Aorta (tissue), 5 donors: ENCODE data around the gene SLC44A4. TPM values are rescaled to one million over a fixed set of nuclear protein-coding genes. Genes with fewer than 3 reads are reported as not detected.
"Not testable (repeated sequence)": the region's sequence is repeated elsewhere in the genome, so short reads cannot be mapped to it uniquely, and the experiment has no call there.

ENCODE experiments used
- ATAC-seq: fragments of 200-7000 bp; cut with Tn5 transposase; one replicate; pipeline ENCODE4 v1.9.1; 2022; ENCODE audit warnings: moderate library complexity; ENCODE audit not compliant: low FRiP score
- DNase-seq, 2 donors: peaks; one replicate each; pipeline ENCODE4 v3.0.0-alpha.2; 2020
- H3K27ac ChIP-seq, 2 donors: one replicate each; pipeline ENCODE4 v1.5.1; 2013; ENCODE audit warnings: low read length in 2 of 2, mild to moderate bottlenecking in 2 of 2, moderate library complexity in 2 of 2, control low read depth in 1 of 2, inconsistent platforms in 1 of 2, low read depth in 1 of 2
- H3K27me3 ChIP-seq, 2 donors: one replicate each; pipeline ENCODE4 v1.6.1; 2013; ENCODE audit warnings: control low read depth in 1 of 2, low read length in 1 of 2, mild to moderate bottlenecking in 1 of 2, moderate library complexity in 1 of 2; ENCODE audit not compliant: insufficient read depth in 2 of 2, control insufficient read depth in 1 of 2
- H3K36me3 ChIP-seq, 2 donors: one replicate each; pipeline ENCODE4 v1.6.1; 2013; ENCODE audit warnings: control low read depth in 1 of 2, low read length in 1 of 2, mild to moderate bottlenecking in 1 of 2; ENCODE audit not compliant: insufficient read depth in 2 of 2, control insufficient read depth in 1 of 2
- H3K4me1 ChIP-seq, 2 donors: one replicate each; pipeline ENCODE4 v1.6.1; 2013; ENCODE audit warnings: low read length in 2 of 2, control low read depth in 1 of 2, mild to moderate bottlenecking in 1 of 2, moderate library complexity in 1 of 2; ENCODE audit not compliant: insufficient read depth in 2 of 2, control insufficient read depth in 1 of 2
- H3K4me3 ChIP-seq, 2 donors: one replicate each; pipeline ENCODE4 v1.5.1; 2013; ENCODE audit warnings: low read length in 2 of 2, control low read depth in 1 of 2, mild to moderate bottlenecking in 1 of 2
- H3K9me3 ChIP-seq: one replicate; pipeline ENCODE4 v1.6.1; 2013; ENCODE audit warnings: mild to moderate bottlenecking, low read length; ENCODE audit not compliant: control insufficient read depth
- WGBS, 2 donors: extraction: QIAGEN DNeasy Blood & Tissue Kit; methylation state at CpG; one replicate each; pipeline ENCODE4 v1.1.7; 2013; 5-methylcytosine and 5-hydroxymethylcytosine counted together
- intact Hi-C, 2 donors: fragments of 100-400 bp; cut with DNase I; formaldehyde crosslinking; loops; one replicate each; pipeline versions ENCODE4 v1.14.2 to v1.15.0; 2022
- polyA plus RNA-seq, 2 donors: library from polyadenylated mRNA; stranded (reverse); fragments of 200-250 nt; gene quantifications; one replicate each; pipeline ENCODE4 v1.2.3, GENCODE V29; 2013
- total RNA-seq, 2 donors: library from RNA; stranded (reverse); fragmentation: NEBNext Ultra II Directional; extraction: Animal tissue kit (Norgen Biotek cat#: 25700); gene quantifications; one replicate each; pipeline ENCODE4 v1.2.1, GENCODE V29; 2021
- donor health status: healthy with polysubstance abuse.
- donor health status: Bipolar disorder and iron deficiency.
- donor health status: DM: no; HTN: no; CAD: no.
- donor health status: DM: no; HTN: no; CAD: no.
- donor health status: DM: yes; HTN: yes; CAD: no.

SLC44A4 gene
- total and polyA plus RNA-seq, 4 donors, result 0.31 to 12.0 (median 1.0) TPM

DNA sequence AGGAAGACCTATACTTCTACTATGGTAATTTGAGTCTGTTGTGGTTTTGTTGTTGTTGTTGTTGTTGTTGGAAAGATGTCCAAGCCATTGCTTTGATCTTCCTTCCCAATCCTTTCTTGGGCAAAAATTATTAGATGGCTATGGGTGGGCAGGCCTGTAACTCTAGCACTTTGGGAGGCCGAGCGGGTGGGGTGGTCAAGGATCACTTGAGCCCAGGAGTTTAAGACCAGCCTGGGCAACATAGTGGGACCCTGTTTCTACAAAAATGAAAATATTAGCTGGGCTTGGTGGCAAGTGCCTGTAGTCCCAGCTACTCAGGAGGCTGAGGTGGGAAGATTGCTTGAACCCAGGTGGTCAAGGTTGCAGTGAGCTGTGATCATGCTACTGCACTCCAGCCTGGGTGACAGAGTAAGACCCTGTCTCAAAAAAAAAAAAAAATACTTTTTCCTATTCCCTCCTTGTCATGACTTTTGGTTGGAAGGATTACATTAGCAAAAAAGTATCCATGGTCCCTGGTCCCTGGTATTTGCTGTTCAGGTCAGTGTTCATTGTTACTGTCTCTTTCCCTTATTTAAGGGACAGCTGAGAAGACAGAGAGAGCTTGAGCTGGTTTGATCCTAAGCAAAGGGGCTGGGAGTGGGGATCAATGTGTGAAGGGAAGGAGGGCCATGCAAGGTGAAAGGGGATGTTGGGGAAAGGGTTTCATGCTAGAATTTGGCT lies 27.9 kb downstream of the SLC44A4 start:
- Histone ChIP-seq H3K36me3 (no peaks in the 10 kb centered on the region), H3K27me3 (no peaks in the 10 kb centered on the region), H3K4me3 (no peak overlapping the region), H3K9me3 (no peaks in the 10 kb centered on the region), H3K27ac (no peak overlapping the region), H3K4me1 (no peaks in the 10 kb centered on the region)
- intact Hi-C loops, result no loop called here
- WGBS, 2 donors, result 95 to 97% methylated on average over 2 of the region's 2 CpGs
- ATAC-seq (no peak), DNase-seq (no peak)

DNA sequence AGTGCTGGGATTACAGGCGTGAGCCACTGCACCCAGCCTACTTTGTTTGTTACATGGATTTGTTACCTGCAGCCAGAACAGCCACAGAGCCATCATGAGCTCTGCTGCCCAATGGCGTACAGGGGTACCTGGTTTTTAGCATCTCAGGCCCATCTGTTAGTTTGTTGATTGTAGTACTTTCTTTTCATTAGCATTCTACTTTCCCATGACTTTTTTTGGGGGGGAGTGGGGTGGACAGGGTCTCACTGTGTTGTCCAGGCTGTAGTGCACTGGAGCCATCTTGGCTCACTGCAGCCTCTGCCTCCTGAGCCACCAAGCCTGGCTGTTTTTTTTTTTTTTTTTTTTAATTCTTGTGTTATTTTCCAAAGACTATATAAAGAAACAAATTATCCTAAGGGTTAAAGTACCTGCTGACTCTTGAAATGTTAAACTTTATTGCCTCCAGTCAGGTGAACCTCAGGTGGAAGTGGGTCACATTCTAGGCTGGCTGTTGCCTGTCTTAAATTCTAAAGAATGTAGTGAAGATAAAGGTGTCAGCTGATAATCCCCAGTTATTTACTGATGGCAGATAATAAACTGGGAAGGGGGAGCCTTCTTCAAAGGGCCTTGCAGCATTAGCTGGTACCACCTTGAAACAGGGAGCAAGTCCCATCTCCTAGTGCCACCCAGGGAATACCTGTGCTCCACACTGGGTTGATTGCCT lies 31.4 kb downstream of the SLC44A4 start:
- H3K9me3 ChIP-seq, result no peaks in the 10 kb centered on the region
- H3K4me3 ChIP-seq, result no peak overlapping the region
- intact Hi-C loops, result no loop called here
- H3K4me1 ChIP-seq, result no peaks in the 10 kb centered on the region
- peaks cover 0 to 2% of the 10 kb centered on the region in 2 donors for H3K36me3 ChIP-seq
- ATAC-seq (no peak), DNase-seq (no peak)
- WGBS, 2 donors, result 86 to 93% methylated on average over 2 of the region's 2 CpGs
- no peaks in the 10 kb centered on the region for H3K27me3 ChIP-seq
- no peak overlapping the region for H3K27ac ChIP-seq

DNA sequence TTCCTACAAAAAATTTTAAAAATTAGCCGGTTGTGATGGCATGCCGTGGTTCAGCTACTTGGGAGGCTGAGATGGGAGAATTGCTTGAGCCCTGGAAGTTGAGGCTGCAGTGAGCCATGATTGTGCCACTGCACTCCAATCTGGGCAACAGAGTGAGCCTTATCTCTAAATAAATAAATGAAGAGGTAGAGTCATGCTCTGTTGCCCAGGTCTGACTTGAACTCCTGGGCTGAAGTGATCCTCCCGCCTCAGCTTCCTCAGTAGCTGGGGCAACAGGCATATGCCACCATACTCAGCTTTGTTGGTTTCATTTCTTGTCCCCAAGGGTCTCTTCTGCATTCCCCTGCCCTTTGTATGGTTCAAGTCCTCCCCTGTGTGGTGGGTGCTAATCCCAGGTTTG lies 34.3 kb downstream of the SLC44A4 start:
- DNase-seq (no peak), ATAC-seq (no peak)
- 93 to 94% methylated on average over 3 of the region's 3 CpGs for WGBS, 2 donors
- H3K27ac ChIP-seq, result no peak overlapping the region
- no peaks in the 10 kb centered on the region for H3K9me3 ChIP-seq
- no peaks in the 10 kb centered on the region for H3K4me1 ChIP-seq
- H3K27me3 ChIP-seq, result no peaks in the 10 kb centered on the region
- no peak overlapping the region for H3K4me3 ChIP-seq
- intact Hi-C loops, result no loop called here
- peaks cover 0 to 3% of the 10 kb centered on the region in 2 donors for H3K36me3 ChIP-seq

DNA sequence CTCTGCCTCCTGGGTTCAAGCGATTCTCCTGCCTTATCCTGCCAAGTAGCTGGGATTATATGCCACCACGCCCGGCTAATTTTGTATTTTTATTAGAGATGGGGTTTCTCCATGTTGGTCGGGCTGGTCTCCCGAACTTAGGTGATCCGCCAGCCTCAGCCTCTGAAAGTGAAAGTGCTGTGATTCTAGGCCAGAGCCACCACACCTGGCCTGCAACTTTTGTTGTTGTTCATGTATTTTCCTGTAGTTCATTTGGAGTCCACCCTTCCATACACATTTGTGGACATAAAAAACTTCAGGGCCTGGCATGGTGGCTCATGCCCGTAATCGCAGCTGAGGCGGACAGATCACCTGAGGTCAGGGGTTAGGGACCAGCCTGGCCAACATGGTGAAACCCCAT lies 36.7 kb downstream of the SLC44A4 start:
- 90% methylated on average over 9 of the region's 9 CpGs for WGBS, 2 donors
- intact Hi-C loops, result no loop called here
- H3K27ac ChIP-seq, result no peak overlapping the region
- no peak for DNase-seq
- no peak for ATAC-seq
- no peak overlapping the region for H3K4me3 ChIP-seq
- H3K4me1 ChIP-seq, result no peaks in the 10 kb centered on the region
- no peaks in the 10 kb centered on the region for H3K9me3 ChIP-seq
- H3K27me3 ChIP-seq, result no peaks in the 10 kb centered on the region
- H3K36me3 ChIP-seq, result peaks cover 0 to 9% of the 10 kb centered on the region in 2 donors

DNA sequence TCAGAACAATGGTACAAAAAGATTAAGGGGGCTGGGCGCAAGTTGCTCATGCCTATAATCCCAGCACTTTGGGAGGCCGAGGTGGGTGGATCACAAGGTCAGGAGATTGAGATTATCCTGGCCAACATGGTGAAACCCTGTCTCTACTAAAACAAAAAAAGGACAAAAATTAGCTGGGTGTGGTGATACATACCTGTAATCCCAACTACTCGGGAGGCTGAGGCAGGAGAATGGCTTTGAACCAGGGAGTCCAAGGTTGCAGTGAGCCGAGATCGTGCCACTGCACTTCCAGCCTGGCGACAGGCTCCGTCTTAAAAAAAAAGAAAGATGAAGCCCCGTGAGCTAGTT lies 39.0 kb downstream of the SLC44A4 start:
- WGBS, 2 donors, result 79 to 80% methylated on average over 8 of the region's 8 CpGs
- not testable (repeated sequence) for H3K36me3 ChIP-seq, H3K27ac ChIP-seq, H3K4me3 ChIP-seq, DNase-seq, H3K9me3 ChIP-seq, ATAC-seq, H3K4me1 ChIP-seq, H3K27me3 ChIP-seq
- intact Hi-C loops, result loop anchor here in 1 of 2 donors (10.0 kb wide), 1 partner anchor 155 kb away; the partner anchor contains the start of gene LY6G5C

DNA sequence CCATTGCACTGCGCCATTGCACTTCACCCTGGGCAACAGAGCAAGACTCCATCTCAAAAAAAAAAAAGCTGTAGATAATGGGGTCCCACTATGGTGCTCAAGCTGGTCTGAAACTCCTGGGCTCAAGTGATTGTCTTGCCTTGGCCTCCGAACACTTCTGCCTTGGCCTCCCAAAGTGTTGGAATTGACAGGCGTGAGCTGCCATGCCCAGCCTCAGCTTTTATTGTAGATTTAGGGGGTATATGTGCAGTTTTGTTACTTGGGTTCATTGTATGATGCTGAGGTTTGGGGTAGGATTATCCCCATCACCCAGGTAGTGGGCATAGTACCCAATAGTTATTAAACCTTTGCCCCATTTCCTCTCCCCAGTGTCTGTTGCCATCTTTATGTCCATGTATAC lies 39.8 kb downstream of the SLC44A4 start:
- no peaks in the 10 kb centered on the region for H3K27me3 ChIP-seq
- DNase-seq, result no peak
- H3K36me3 ChIP-seq, result peaks cover 0 to 8% of the 10 kb centered on the region in 2 donors
- H3K27ac ChIP-seq, result no peak overlapping the region
- H3K9me3 ChIP-seq, result no peaks in the 10 kb centered on the region
- intact Hi-C loops, result loop anchor here in 1 of 2 donors (10.0 kb wide), 1 partner anchor 154 kb away; the partner anchor contains the start of gene LY6G5C
- no peaks in the 10 kb centered on the region for H3K4me1 ChIP-seq
- ATAC-seq, result no peak
- WGBS, 2 donors, result 94 to 95% methylated on average over 3 of the region's 3 CpGs
- H3K4me3 ChIP-seq, result no peak overlapping the region

DNA sequence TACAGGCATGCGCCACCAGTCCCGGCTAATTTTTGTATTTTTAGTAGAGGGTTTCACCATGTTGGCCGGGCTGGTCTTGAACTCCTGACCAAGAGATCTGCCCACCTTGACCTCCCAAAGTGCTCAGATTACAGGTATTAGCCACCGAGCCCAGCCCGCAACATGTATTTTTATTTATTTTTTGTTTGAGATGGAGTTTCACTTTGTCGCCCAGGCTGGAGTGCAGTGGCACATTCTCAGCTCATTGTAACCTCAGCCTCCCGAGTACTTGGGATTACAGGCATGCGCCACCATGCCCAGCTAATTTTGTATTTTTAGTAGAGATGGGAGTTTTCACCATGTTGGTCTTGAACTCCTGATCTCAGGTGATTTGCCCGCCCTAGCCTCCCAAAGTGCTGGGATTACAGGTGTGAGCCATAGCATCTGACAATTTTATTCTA lies 40.7 kb downstream of the SLC44A4 start:
- H3K9me3 ChIP-seq, DNase-seq, H3K27me3 ChIP-seq, H3K4me1 ChIP-seq, H3K27ac ChIP-seq, ATAC-seq, H3K36me3 ChIP-seq, H3K4me3 ChIP-seq: not testable (repeated sequence)
- WGBS, 2 donors, result 86% methylated on average over 9 of the region's 9 CpGs
- intact Hi-C loops, result loop anchor here in 1 of 2 donors (10.0 kb wide), 1 partner anchor 153 kb away; the partner anchor contains the start of gene LY6G5C

DNA sequence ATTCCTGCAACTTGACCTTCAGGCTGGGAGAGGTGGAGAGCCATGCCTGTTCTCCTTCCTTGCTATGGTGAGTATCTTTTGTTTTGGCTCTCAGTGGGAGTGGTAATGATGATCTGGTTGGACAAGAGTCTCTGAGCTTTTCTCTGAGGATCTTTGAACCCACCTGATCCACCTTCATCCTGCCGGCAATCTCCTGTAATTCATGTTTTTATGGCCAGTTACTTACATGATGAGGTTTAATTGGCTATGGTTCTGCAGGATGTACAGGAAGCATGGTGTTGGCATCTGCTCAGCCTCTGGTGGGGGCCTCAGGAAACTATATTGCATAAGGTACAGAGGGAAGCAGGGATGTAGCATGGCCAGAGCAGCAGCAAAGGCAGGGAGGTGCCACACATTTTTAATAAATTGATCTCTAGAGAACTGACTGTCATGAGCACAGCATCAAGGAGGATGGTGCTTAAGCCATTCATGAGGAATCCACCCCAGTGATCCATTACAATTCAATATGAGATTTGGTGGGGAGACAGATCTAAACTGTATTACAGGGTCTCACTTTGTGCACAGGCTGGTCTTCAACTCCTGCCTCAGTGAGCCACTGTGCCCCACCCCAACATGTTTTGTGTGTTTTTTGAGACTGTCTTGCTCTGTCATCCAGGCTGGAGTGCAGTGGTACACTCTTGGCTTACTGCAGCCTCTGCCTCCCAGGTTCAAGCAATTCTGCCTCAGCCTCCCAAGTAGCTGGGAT lies 41.3 kb downstream of the SLC44A4 start:
- no peaks in the 10 kb centered on the region for H3K9me3 ChIP-seq
- no peaks in the 10 kb centered on the region for H3K27me3 ChIP-seq
- H3K4me3 ChIP-seq, result no peak overlapping the region
- DNase-seq (no peak), ATAC-seq (no peak)
- intact Hi-C loops, result loop anchor here in 1 of 2 donors (10.0 kb wide), 1 partner anchor 153 kb away; the partner anchor contains the start of gene LY6G5C
- WGBS, 2 donors, result 56 to 68% methylated on average over 1 of the region's 1 CpG
- H3K27ac ChIP-seq, result peak overlapping the region in 1 of 2 donors; percentile 18
- peaks cover 0 to 2% of the 10 kb centered on the region in 2 donors for H3K4me1 ChIP-seq
- H3K36me3 ChIP-seq, result peaks cover 0 to 8% of the 10 kb centered on the region in 2 donors
